IMR-90 (cell line): ENCODE results near the gene NXPH4.

Experiments
- BHLHE40 ChIP-seq: fragments of 150-350 bp; IDR thresholded peaks from 2 replicates; pipeline ENCODE4 v1.6.1; 2016; ENCODE audit warnings: mild to moderate bottlenecking, low read depth, low read length
- CEBPB ChIP-seq: IDR thresholded peaks from 2 replicates; pipeline ENCODE4 v1.6.1; 2012; ENCODE audit warnings: low read depth, low read length, improper control_type of control experiment
- CHD1 ChIP-seq: IDR thresholded peaks from 2 replicates; pipeline ENCODE4 v1.6.1; 2012; ENCODE audit warnings: low read depth, low read length, improper control_type of control experiment
- CTCF ChIP-seq: conservative IDR thresholded peaks from 2 replicates; pipeline ENCODE4 v1.5.1; 2012; ENCODE audit warnings: mild to moderate bottlenecking, low read depth, low read length, improper control_type of control experiment
- FOS ChIP-seq: fragments of 150-350 bp; IDR thresholded peaks from 2 replicates; pipeline ENCODE4 v1.6.1; 2016; ENCODE audit warnings: low read depth, low read length
- MAFK ChIP-seq: IDR thresholded peaks from 2 replicates; pipeline ENCODE4 v1.6.1; 2012; ENCODE audit warnings: low read depth, low read length, improper control_type of control experiment
- MAZ ChIP-seq: IDR thresholded peaks from 2 replicates; pipeline ENCODE4 v1.6.1; 2012; ENCODE audit warnings: low read depth, mild to moderate bottlenecking, low read length, improper control_type of control experiment, moderate library complexity, borderline replicate concordance
- NFE2L2 ChIP-seq: fragments of 150-350 bp; IDR thresholded peaks from 2 replicates; pipeline ENCODE4 v1.6.1; 2016; ENCODE audit warnings: low read depth, mild to moderate bottlenecking, low read length
- POLR2A ChIP-seq: IDR thresholded peaks from 2 replicates; pipeline ENCODE4 v1.6.1; 2012; ENCODE audit warnings: mild to moderate bottlenecking, low read depth, low read length
- RAD21 ChIP-seq: IDR thresholded peaks from 2 replicates; pipeline ENCODE4 v1.6.1; 2012; ENCODE audit warnings: low read length, improper control_type of control experiment
- RCOR1 ChIP-seq: IDR thresholded peaks from 2 replicates; pipeline ENCODE4 v1.6.1; 2012; ENCODE audit warnings: mild to moderate bottlenecking, low read length, improper control_type of control experiment; ENCODE audit not compliant: insufficient replicate concordance
- RFX5 ChIP-seq: IDR thresholded peaks from 2 replicates; pipeline ENCODE4 v1.8.0; 2012; ENCODE audit warnings: low read depth, mild to moderate bottlenecking, low read length, moderate library complexity
- SMC3 ChIP-seq: fragments of 150-350 bp; IDR thresholded peaks from 2 replicates; pipeline ENCODE4 v1.6.1; 2016; ENCODE audit warnings: low read depth, mild to moderate bottlenecking, antibody characterized with exemption, low read length, moderate library complexity
- USF2 ChIP-seq: fragments of 150-350 bp; IDR thresholded peaks from 2 replicates; pipeline ENCODE4 v1.6.1; 2017; ENCODE audit warnings: mild to moderate bottlenecking, antibody characterized with exemption, low read length, low read depth

- TF ChIP-seq CEBPB: no peak
- no peak for TF ChIP-seq CTCF
- no peak for TF ChIP-seq USF2
- TF ChIP-seq POLR2A: no peak
- TF ChIP-seq RAD21: no peak
- TF ChIP-seq RFX5: no peak
- no peak for TF ChIP-seq MAFK
- no peak for TF ChIP-seq RCOR1
- TF ChIP-seq SMC3: no peak
- TF ChIP-seq BHLHE40: no peak
- TF ChIP-seq MAZ: no peak
- TF ChIP-seq CHD1: no peak
- no peak for TF ChIP-seq FOS
- TF ChIP-seq NFE2L2: no peak
Observed at GRCh38 chr12:57263096-57263495, 46.5 kb downstream of the NXPH4 start.
